PC-9 (cell line): ENCODE data around the gene B9D1.

Source experiments
- EZH2 ChIP-seq: fragments of 200-600 bp; sonication (generic); IDR thresholded peaks from 2 replicates; pipeline ENCODE4 v1.8.0; 2017; ENCODE audit warnings: antibody characterized with exemption, low read depth
- TF ChIP-seq, protein P1 (sequence below): fragments of 200-600 bp; sonication (generic); conservative IDR thresholded peaks from 2 replicates; pipeline ENCODE4 v1.6.1; 2017; ENCODE audit warnings: mixed run types, antibody characterized with exemption, mild to moderate bottlenecking, moderate library complexity

DNA sequence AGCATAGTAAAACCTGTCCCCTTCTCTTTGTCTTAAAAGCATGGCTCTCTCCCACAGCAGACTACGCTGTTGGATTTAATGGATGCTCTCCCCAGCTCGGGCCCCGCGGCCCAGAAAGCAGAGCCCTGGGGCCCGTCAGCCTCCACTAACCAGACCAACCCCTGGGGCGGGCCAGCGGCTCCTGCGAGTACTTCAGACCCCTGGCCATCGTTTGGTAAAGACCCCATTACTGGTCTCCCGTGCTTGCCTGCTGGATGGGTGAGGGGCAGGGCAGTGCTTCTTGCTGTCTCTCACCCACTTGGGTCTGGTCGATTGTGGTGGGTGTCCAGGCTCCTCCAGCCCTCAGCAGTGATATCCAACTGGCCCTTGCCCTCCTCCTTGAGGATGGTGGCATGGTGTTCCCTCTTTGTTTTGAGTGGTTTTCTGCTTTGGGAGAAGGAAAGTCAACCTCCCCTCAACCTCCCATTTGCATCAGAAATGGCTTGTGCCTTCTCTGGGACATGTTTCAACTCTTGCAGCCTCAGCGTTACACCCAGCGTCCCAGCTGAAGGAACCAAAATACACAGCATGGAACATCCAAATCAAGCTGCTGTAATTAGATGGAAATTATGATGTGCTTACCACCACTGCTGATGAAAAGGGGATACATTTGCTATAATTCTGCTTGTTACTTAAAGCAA is 49.3 kb downstream of the B9D1 start:
- no peak for TF ChIP-seq EZH2
- TF ChIP-seq, protein P1, sequence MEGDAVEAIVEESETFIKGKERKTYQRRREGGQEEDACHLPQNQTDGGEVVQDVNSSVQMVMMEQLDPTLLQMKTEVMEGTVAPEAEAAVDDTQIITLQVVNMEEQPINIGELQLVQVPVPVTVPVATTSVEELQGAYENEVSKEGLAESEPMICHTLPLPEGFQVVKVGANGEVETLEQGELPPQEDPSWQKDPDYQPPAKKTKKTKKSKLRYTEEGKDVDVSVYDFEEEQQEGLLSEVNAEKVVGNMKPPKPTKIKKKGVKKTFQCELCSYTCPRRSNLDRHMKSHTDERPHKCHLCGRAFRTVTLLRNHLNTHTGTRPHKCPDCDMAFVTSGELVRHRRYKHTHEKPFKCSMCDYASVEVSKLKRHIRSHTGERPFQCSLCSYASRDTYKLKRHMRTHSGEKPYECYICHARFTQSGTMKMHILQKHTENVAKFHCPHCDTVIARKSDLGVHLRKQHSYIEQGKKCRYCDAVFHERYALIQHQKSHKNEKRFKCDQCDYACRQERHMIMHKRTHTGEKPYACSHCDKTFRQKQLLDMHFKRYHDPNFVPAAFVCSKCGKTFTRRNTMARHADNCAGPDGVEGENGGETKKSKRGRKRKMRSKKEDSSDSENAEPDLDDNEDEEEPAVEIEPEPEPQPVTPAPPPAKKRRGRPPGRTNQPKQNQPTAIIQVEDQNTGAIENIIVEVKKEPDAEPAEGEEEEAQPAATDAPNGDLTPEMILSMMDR = no peak
